IPS-18a (cell line): ENCODE data around the gene PDZRN3.

ENCODE experiments used
- H3K27ac ChIP-seq: one replicate; pipeline ENCODE4 v1.5.1; 2013; ENCODE audit warnings: low read length
- H3K27me3 ChIP-seq: one replicate; pipeline ENCODE4 v1.6.1; 2013; ENCODE audit warnings: mild to moderate bottlenecking, low read length; ENCODE audit not compliant: control insufficient read depth, insufficient read depth
- H3K36me3 ChIP-seq: one replicate; pipeline ENCODE4 v1.6.1; 2013; ENCODE audit warnings: low read depth, low read length; ENCODE audit not compliant: control insufficient read depth
- H3K4me1 ChIP-seq: one replicate; pipeline ENCODE4 v1.6.1; 2013; ENCODE audit warnings: low read depth, low read length; ENCODE audit not compliant: control insufficient read depth
- H3K4me3 ChIP-seq: one replicate; pipeline ENCODE4 v1.5.1; 2013; ENCODE audit warnings: low read length
- H3K9ac ChIP-seq: one replicate; pipeline ENCODE4 v1.6.1; 2013; ENCODE audit warnings: mild to moderate bottlenecking, low read length, moderate library complexity
- H3K9me3 ChIP-seq: one replicate; pipeline ENCODE4 v1.6.1; 2013; ENCODE audit warnings: low read depth, low read length; ENCODE audit not compliant: control insufficient read depth

PDZRN3 gene

GRCh38 chr3:73624821-73625665 lies at the start of gene PDZRN3:
TSS of gene PDZRN3 (minus strand) at chr3:73624941.
- Histone ChIP-seq H3K36me3 (no peaks in the 10 kb centered on the region), H3K27me3 (peaks cover 34% of the 10 kb centered on the region), H3K4me3 (peak within 1 kb of the TSS; percentile 77), H3K27ac (no peak within 1 kb of the TSS), H3K9me3 (no peaks in the 10 kb centered on the region), H3K9ac (peak within 1 kb of the TSS; percentile 62), H3K4me1 (peaks cover 15% of the 10 kb centered on the region)

- no peaks in the 10 kb centered on the region for H3K27me3 ChIP-seq
- no peaks in the 10 kb centered on the region for H3K9me3 ChIP-seq
- H3K36me3 ChIP-seq = no peaks in the 10 kb centered on the region
- H3K9ac ChIP-seq = no peak overlapping the region
- H3K4me1 ChIP-seq = peaks cover 52% of the 10 kb centered on the region
- no peak overlapping the region for H3K27ac ChIP-seq
- H3K4me3 ChIP-seq = no peak overlapping the region
Observed at GRCh38 chr3:73674280-73674679, 49.5 kb upstream of the PDZRN3 start.

- no peaks in the 10 kb centered on the region for H3K36me3 ChIP-seq
- H3K4me1 ChIP-seq = peaks cover 53% of the 10 kb centered on the region
- H3K9ac ChIP-seq = no peak overlapping the region
- peak overlapping the region; percentile 14 for H3K27ac ChIP-seq
- H3K27me3 ChIP-seq = no peaks in the 10 kb centered on the region
- H3K4me3 ChIP-seq = peak overlapping the region; percentile 12
- no peaks in the 10 kb centered on the region for H3K9me3 ChIP-seq
Observed at GRCh38 chr3:73669260-73669659, 44.5 kb upstream of the PDZRN3 start.

GRCh38 chr3:73668391-73668790 lies 43.6 kb upstream of the PDZRN3 start:
- peak overlapping the region; percentile 12 for H3K4me3 ChIP-seq
- peak overlapping the region; percentile 14 for H3K27ac ChIP-seq
- H3K36me3 ChIP-seq = no peaks in the 10 kb centered on the region
- no peaks in the 10 kb centered on the region for H3K9me3 ChIP-seq
- H3K4me1 ChIP-seq = peaks cover 47% of the 10 kb centered on the region
- no peaks in the 10 kb centered on the region for H3K27me3 ChIP-seq
- no peak overlapping the region for H3K9ac ChIP-seq

GRCh38 chr3:73667889-73668288 lies 43.1 kb upstream of the PDZRN3 start:
- H3K4me1 ChIP-seq = peaks cover 43% of the 10 kb centered on the region
- no peak overlapping the region for H3K9ac ChIP-seq
- H3K9me3 ChIP-seq = no peaks in the 10 kb centered on the region
- H3K4me3 ChIP-seq = no peak overlapping the region
- no peak overlapping the region for H3K27ac ChIP-seq
- no peaks in the 10 kb centered on the region for H3K27me3 ChIP-seq
- no peaks in the 10 kb centered on the region for H3K36me3 ChIP-seq

GRCh38 chr3:73665286-73665685 lies 40.5 kb upstream of the PDZRN3 start:
- Histone ChIP-seq H3K9me3 (no peaks in the 10 kb centered on the region), H3K27me3 (no peaks in the 10 kb centered on the region), H3K36me3 (no peaks in the 10 kb centered on the region), H3K27ac (no peak overlapping the region), H3K4me3 (no peak overlapping the region), H3K4me1 (peaks cover 25% of the 10 kb centered on the region), H3K9ac (no peak overlapping the region)

- no peaks in the 10 kb centered on the region for H3K27me3 ChIP-seq
- H3K4me3 ChIP-seq = no peak overlapping the region
Observed at GRCh38 chr3:73664389-73664788, 39.6 kb upstream of the PDZRN3 start.

GRCh38 chr3:73663495-73663894 lies 38.8 kb upstream of the PDZRN3 start:
- no peaks in the 10 kb centered on the region for H3K27me3 ChIP-seq
- H3K4me1 ChIP-seq = peaks cover 10% of the 10 kb centered on the region
- H3K9me3 ChIP-seq = no peaks in the 10 kb centered on the region
- no peak overlapping the region for H3K4me3 ChIP-seq
- H3K9ac ChIP-seq = no peak overlapping the region
- no peaks in the 10 kb centered on the region for H3K36me3 ChIP-seq
- H3K27ac ChIP-seq = no peak overlapping the region

More at GRCh38 chr3:73664389-73664788, 39.6 kb upstream of the PDZRN3 start:
- Histone ChIP-seq H3K9ac (no peak overlapping the region), H3K27ac (no peak overlapping the region), H3K36me3 (no peaks in the 10 kb centered on the region), H3K9me3 (no peaks in the 10 kb centered on the region), H3K4me1 (peaks cover 16% of the 10 kb centered on the region)

GRCh38 chr3:73661265-73661664 lies 36.5 kb upstream of the PDZRN3 start:
- no peak overlapping the region for H3K4me3 ChIP-seq
- no peaks in the 10 kb centered on the region for H3K9me3 ChIP-seq
- peaks cover 10% of the 10 kb centered on the region for H3K4me1 ChIP-seq
- no peaks in the 10 kb centered on the region for H3K36me3 ChIP-seq
- H3K27ac ChIP-seq = no peak overlapping the region
- no peaks in the 10 kb centered on the region for H3K27me3 ChIP-seq
- H3K9ac ChIP-seq = no peak overlapping the region

GRCh38 chr3:73658227-73658626 lies 33.5 kb upstream of the PDZRN3 start:
- no peak overlapping the region for H3K27ac ChIP-seq
- H3K9ac ChIP-seq = no peak overlapping the region
- no peaks in the 10 kb centered on the region for H3K36me3 ChIP-seq
- H3K4me1 ChIP-seq = peaks cover 10% of the 10 kb centered on the region
- H3K9me3 ChIP-seq = no peaks in the 10 kb centered on the region
- no peak overlapping the region for H3K4me3 ChIP-seq
- no peaks in the 10 kb centered on the region for H3K27me3 ChIP-seq

- Histone ChIP-seq H3K27ac (no peak overlapping the region), H3K9me3 (no peaks in the 10 kb centered on the region), H3K9ac (no peak overlapping the region), H3K4me1 (peaks cover 10% of the 10 kb centered on the region), H3K27me3 (no peaks in the 10 kb centered on the region), H3K36me3 (no peaks in the 10 kb centered on the region), H3K4me3 (no peak overlapping the region)
Observed at GRCh38 chr3:73657186-73657585, 32.4 kb upstream of the PDZRN3 start.
